Pancreas (tissue), 10 donors: ENCODE measurements around the gene TGFBR1. TPM values are rescaled to one million over a fixed set of nuclear protein-coding genes. Genes with fewer than 3 reads are reported as not detected.

ENCODE experiments used
- ATAC-seq, 4 donors: fragments of 200-7000 bp; cut with Tn5 transposase; one replicate each; pipeline versions ENCODE4 v1.8.0 to v1.9.1; 2020; ENCODE audit warnings: mild to moderate bottlenecking in 4 of 4, moderate library complexity in 4 of 4
- DNase-seq, 6 donors: peaks; one replicate each; pipeline ENCODE4 v3.0.0-alpha.2; 2020
- FAIRE-seq: peaks from 2 replicates; lab custom pipeline; 2012; peaks lifted over from hg19 to GRCh38; lab: Jason Lieb, UNC
- H3K27ac ChIP-seq, 4 donors: fragments of 200-600 bp; sonication (generic); 1 replicate in 3 of 4; 2 replicates in 1 of 4; pipeline versions ENCODE4 v1.5.0 to v1.8.0; 2020
- H3K27me3 ChIP-seq, 4 donors: fragments of 200-600 bp; one replicate each; pipeline ENCODE4 v1.8.0; 2021
- H3K36me3 ChIP-seq, 3 donors: fragments of 200-600 bp; sonication (generic) in 1 of 3; one replicate each; pipeline versions ENCODE4 v1.5.0 to v1.8.0; 2020 to 2021
- H3K4me1 ChIP-seq, 3 donors: fragments of 200-600 bp; one replicate each; pipeline ENCODE4 v1.8.0; 2021
- H3K4me3 ChIP-seq, 4 donors: fragments of 200-600 bp; sonication (generic) in 2 of 4; one replicate each; pipeline versions ENCODE4 v1.5.0 to v1.8.0; 2020 to 2021
- H3K9me3 ChIP-seq, 4 donors: fragments of 200-600 bp; one replicate each; pipeline ENCODE4 v1.8.0; 2021
- WGBS, 2 donors: extraction: QIAGEN DNeasy Blood & Tissue Kit; methylation state at CpG; one replicate each; pipeline ENCODE4 v1.1.7; 2013; 5-methylcytosine and 5-hydroxymethylcytosine counted together
- intact Hi-C, 3 donors: fragments of 100-400 bp; cut with DNase I; formaldehyde crosslinking; loops; one replicate each; pipeline versions ENCODE4 v1.11.1 to v1.14.2; 2022
- polyA plus RNA-seq, 2 donors: library from polyadenylated mRNA; stranded (reverse); fragments of 200-250 nt; gene quantifications; one replicate each; pipeline ENCODE4 v1.2.3, GENCODE V29; 2013
- total RNA-seq, 6 donors: library from RNA; stranded (reverse); fragmentation: NEBNext Ultra II Directional in 4 of 6; extraction: Animal tissue kit (Norgen Biotek cat#: 25700) in 4 of 6; gene quantifications; one replicate each; pipeline versions ENCODE4 v1.2.1 to v1.2.4, GENCODE V29; 2021 to 2023
- TF ChIP-seq, protein P1 (sequence below), 4 donors: fragments of 200-600 bp; sonication (generic) in 3 of 4; IDR thresholded peaks; one replicate each; pipeline versions ENCODE4 v1.5.0 to v1.8.0; 2021; ENCODE audit warnings: antibody characterized with exemption in 4 of 4
- donor health status: healthy with polysubstance abuse.
- donor health status: DM: no; HTN: no; CAD: no; lungs with moderate emphysema.
- donor health status: DM: no; HTN: no; CAD: no.
- donor health status: control.
- donor health status: control.
- donor health status: Bipolar disorder and iron deficiency.
- donor health status: DM: yes; HTN: yes; CAD: no.
- donor health status: DM: no; HTN: no; CAD: no.
- donor health status: DM: no; HTN: no; CAD: no.
- donor health status: DM: yes; HTN: yes; CAD: no.

The TGFBR1 gene
- total and polyA plus RNA-seq, 8 donors, result 3.5 to 43.6 (median 12.2) TPM

DNA sequence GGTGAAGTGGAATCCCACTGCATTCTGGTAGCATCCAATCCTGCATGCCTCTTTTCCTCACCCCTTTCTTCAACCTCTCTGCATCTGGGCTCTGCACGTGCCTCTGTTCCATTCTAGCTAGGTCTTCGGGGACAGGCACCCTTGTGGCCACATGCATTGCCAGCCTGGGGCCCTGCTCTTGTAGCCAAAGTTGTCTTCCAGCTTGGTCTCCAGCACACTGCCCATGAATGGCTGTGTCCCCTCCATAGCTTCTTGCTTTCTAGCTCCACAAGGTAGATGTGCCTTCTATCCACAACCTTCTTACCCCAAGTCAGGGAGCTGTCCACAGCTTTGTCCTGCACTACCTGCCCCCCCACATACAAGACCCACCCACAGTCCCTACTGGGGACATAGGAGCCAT lies 84.3 kb downstream of the TGFBR1 start:
- Histone ChIP-seq H3K4me3 (no peak overlapping the region), H3K9me3 (no peaks in the 10 kb centered on the region), H3K36me3 (no peaks in the 10 kb centered on the region), H3K4me1 (peaks cover 0 to 4% (median 0%) of the 10 kb centered on the region in 3 donors), H3K27ac (no peak overlapping the region), H3K27me3 (no peaks in the 10 kb centered on the region)
- 72 to 83% methylated on average over 2 of the region's 2 CpGs for WGBS, 2 donors
- intact Hi-C loops, result loop anchor here in 1 of 3 donors (10.0 kb wide), 1 partner anchor 1406 kb away; no protein-coding TSS in a partner anchor
- TF ChIP-seq, protein P1, sequence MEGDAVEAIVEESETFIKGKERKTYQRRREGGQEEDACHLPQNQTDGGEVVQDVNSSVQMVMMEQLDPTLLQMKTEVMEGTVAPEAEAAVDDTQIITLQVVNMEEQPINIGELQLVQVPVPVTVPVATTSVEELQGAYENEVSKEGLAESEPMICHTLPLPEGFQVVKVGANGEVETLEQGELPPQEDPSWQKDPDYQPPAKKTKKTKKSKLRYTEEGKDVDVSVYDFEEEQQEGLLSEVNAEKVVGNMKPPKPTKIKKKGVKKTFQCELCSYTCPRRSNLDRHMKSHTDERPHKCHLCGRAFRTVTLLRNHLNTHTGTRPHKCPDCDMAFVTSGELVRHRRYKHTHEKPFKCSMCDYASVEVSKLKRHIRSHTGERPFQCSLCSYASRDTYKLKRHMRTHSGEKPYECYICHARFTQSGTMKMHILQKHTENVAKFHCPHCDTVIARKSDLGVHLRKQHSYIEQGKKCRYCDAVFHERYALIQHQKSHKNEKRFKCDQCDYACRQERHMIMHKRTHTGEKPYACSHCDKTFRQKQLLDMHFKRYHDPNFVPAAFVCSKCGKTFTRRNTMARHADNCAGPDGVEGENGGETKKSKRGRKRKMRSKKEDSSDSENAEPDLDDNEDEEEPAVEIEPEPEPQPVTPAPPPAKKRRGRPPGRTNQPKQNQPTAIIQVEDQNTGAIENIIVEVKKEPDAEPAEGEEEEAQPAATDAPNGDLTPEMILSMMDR (IDR thresholded peaks at IDR 0.05), result no peak
- no peak for DNase-seq
- no peak for FAIRE-seq
- no peak for ATAC-seq

DNA sequence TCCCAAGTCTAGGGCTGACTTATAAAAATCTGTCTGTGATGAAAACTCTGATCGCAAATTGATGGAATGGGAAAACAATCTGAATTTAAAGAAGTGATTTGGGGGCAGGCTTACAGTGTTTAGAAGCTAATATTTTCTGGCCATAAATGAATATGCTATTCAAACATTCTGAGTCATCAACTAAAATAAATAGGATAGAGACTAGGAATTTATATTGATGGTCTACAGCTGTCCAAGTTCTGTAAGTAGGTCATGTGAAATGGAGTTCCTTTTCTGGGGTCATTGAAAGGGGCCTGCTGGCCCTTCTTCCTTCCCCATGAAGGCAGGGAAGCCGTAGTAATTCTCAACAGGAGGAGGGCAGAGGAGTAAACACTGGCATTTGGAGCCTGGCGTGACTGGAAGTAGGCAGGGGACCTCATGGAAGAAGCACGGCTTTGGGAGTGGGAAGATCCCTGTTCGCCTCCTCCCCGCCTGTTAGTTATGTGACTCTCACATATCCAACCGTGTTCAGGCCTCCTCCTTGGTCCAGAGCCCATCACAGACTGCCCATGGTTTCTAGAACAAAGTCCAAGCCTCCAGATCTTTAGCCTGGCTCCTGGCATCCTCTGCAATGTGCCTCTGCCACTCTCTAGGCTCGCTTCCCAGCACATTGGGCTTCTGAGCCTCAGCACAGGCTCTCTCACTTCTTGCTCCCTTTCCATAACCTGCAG lies 85.1 kb downstream of the TGFBR1 start:
- DNase-seq (no peak), ATAC-seq (no peak), FAIRE-seq (no peak)
- TF ChIP-seq, protein P1 (IDR thresholded peaks at IDR 0.05), result no peak
- intact Hi-C loops, result loop anchor here in 1 of 3 donors (10.0 kb wide), 1 partner anchor 1405 kb away; no protein-coding TSS in a partner anchor
- Histone ChIP-seq H3K27me3 (no peaks in the 10 kb centered on the region), H3K27ac (no peak overlapping the region), H3K4me1 (peaks cover 0 to under 1% (median 0%) of the 10 kb centered on the region in 3 donors), H3K36me3 (no peaks in the 10 kb centered on the region), H3K4me3 (no peak overlapping the region), H3K9me3 (no peaks in the 10 kb centered on the region)
- 72 to 80% methylated on average over 8 of the region's 8 CpGs for WGBS, 2 donors

DNA sequence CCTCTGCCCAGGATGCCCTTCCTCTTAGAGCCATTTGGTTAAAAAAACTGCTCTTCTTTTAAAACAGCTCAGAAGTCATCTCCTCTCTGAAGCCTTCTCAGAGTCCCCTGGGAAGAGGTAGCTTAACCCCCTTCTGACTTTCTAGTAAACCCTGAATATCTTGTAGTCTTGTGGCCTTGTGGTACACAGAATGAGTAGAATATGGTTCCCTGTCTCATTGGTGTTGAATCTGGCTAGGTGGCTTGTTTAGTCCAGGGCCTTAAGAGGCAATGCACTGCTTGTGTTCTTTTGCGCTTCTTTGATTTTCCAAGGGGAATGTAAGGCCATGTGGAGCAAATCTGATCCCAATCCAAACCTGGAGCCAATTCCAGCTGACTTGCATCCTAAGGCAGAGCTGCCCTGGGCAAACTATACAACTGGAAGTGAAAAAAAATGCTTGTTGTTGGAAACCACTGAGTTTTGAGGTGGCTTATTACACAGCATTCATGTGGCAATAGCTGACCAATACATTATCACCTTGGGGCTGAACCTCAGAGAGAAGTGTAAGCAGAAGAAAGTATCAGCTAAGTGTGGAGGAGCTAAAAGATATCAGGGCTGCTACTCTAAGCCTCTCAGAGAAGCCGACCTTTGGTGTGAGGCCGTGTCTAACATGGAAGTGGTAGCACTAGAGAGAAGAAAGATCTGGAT lies 85.8 kb downstream of the TGFBR1 start:
- 93 to 96% methylated on average over 3 of the region's 3 CpGs for WGBS, 2 donors
- Histone ChIP-seq H3K27ac (no peak overlapping the region), H3K27me3 (no peaks in the 10 kb centered on the region), H3K36me3 (no peaks in the 10 kb centered on the region), H3K9me3 (no peaks in the 10 kb centered on the region), H3K4me3 (no peak overlapping the region), H3K4me1 (no peaks in the 10 kb centered on the region)
- intact Hi-C loops, result no loop called here
- DNase-seq (no peak), ATAC-seq (no peak), FAIRE-seq (no peak)
- TF ChIP-seq, protein P1 (IDR thresholded peaks at IDR 0.05), result no peak

DNA sequence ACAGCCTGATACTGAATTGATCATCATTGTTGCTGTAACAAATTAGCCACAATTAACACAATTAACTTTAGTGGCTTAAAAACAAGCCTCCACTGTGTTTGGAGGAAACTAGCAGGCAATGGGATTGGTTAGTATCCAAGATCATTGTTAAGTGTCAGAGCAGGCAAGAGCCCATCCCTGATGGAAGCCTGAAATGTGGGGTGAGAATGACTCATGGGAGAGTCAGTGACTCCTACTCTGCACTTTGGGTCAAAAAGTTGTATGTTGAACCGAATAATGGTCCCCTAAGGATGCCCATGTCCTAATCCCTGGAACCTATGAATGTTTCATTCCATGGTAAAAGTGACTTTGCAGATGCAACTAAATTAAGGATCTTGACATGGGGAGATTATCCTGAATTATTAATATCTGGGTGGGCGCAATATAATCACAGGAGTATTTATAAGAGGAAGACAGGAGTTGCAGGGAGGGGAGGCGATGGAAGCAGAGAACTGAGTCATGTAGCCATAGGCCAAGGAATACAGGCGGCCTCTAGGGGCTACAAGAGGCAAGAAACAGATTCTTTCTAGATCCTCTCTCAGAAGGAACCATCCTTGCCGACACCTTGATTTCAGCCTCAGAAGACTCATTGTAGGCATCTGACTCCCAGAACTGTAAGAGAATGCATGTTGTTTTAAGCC lies 88.0 kb downstream of the TGFBR1 start:
- WGBS, 2 donors, result 87 to 89% methylated on average over 5 of the region's 5 CpGs
- no peak for ATAC-seq
- intact Hi-C loops, result no loop called here

More for the DNA sequence above, 88.0 kb downstream of the TGFBR1 start:
- H3K9me3 ChIP-seq, result no peaks in the 10 kb centered on the region
- TF ChIP-seq, protein P1 (IDR thresholded peaks at IDR 0.05), result no peak
- DNase-seq (no peak), FAIRE-seq (no peak)
- H3K4me1 ChIP-seq, result no peaks in the 10 kb centered on the region
- H3K4me3 ChIP-seq, result no peak overlapping the region
- H3K36me3 ChIP-seq, result no peaks in the 10 kb centered on the region
- no peak overlapping the region for H3K27ac ChIP-seq
- H3K27me3 ChIP-seq, result no peaks in the 10 kb centered on the region
